Measurements from ENCODE around the gene AP5S1. TPM values are rescaled to one million over a fixed set of nuclear protein-coding genes. Genes with fewer than 3 reads are reported as not detected.
A peak's percentile ranks its signal among the peaks of the same experiment; 100 is the strongest.

Gene AP5S1
- polyA plus RNA-seq, 1 donor (not counting 4 experiments of a cell fraction or from before 2014, with no cell fraction given), result 5.2 TPM

- H4K20me1 ChIP-seq (ENCODE audit: control insufficient read depth, extremely low read depth, insufficient read depth, low read length), result no peaks in the 10 kb centered on the region
- DNase-seq (ENCODE audit: low read depth, low spot score) (no peak), FAIRE-seq (no peak)
- dilution Hi-C loops (cut with MboI; ENCODE audit: extremely low pct_ligation_motif_present, low sequenced_read_pairs), result no loop called here
- peak within 1 kb of the TSS; percentile 71 for H2AFZ ChIP-seq (ENCODE audit: control insufficient read depth, low read length)
- H3K27me3 ChIP-seq (ENCODE audit: control insufficient read depth, extremely low read depth, insufficient read depth, low read length), result no peaks in the 10 kb centered on the region
- H3K4me1 ChIP-seq (ENCODE audit: control insufficient read depth, extremely low read depth, insufficient read depth, low read length), result peaks cover 18% of the 10 kb centered on the region
- H3K79me2 ChIP-seq (ENCODE audit: control insufficient read depth, insufficient read depth, low read length), result peaks cover 31% of the 10 kb centered on the region
- peaks cover 0 to 3% of the 10 kb centered on the region in 2 experiments for H3K36me3 ChIP-seq (ENCODE audit: control insufficient read depth in 2 of 2, extremely low read depth in 1 of 2, insufficient read depth in 2 of 2, low read length in 2 of 2)
- TF ChIP-seq CTCF (optimal IDR thresholded peaks at IDR 0.05 in 1 of 3, IDR thresholded peaks at IDR 0.05 in 1 of 3, conservative IDR thresholded peaks at IDR 0.05 in 1 of 3; ENCODE audit: extremely low read depth in 1 of 3, insufficient read depth in 2 of 3, low read length in 3 of 3), result peak in 1 of 3 experiments; percentile 10
- TF ChIP-seq EZH2 (IDR thresholded peaks at IDR 0.05; ENCODE audit: low read length), result no peak
- H3K9me1 ChIP-seq (ENCODE audit: control insufficient read depth, extremely low read depth, insufficient read depth, low read length), result no peaks in the 10 kb centered on the region
- peak within 1 kb of the TSS; percentile 80 for H3K9ac ChIP-seq (ENCODE audit: control insufficient read depth, extremely low read depth, insufficient read depth, low read length)
- peak within 1 kb of the TSS; percentile 89 for H3K4me2 ChIP-seq (ENCODE audit: control insufficient read depth, extremely low read depth, insufficient read depth, low read depth, low read length)
- no peaks in the 10 kb centered on the region for H3K9me3 ChIP-seq (ENCODE audit: control insufficient read depth, low read depth, low read length)
- peak within 1 kb of the TSS; percentile 68 to 98 (median 73) for H3K4me3 ChIP-seq (ENCODE audit: control insufficient read depth in 2 of 3, extremely low read depth in 1 of 3, insufficient read depth in 2 of 3, low read depth in 1 of 3, low read length in 3 of 3)
- peak within 1 kb of the TSS; percentile 73 for H3K27ac ChIP-seq (ENCODE audit: control insufficient read depth, insufficient read depth, low read length)
Observed at GRCh38 chr20:3846740-3847428, 26.5 kb downstream of the AP5S1 start, which contains the start of gene MAVS. TSS of gene MAVS (plus strand) at chr20:3846834. CDS start at chr20:3854625, 7,791 bp downstream.

DNA sequence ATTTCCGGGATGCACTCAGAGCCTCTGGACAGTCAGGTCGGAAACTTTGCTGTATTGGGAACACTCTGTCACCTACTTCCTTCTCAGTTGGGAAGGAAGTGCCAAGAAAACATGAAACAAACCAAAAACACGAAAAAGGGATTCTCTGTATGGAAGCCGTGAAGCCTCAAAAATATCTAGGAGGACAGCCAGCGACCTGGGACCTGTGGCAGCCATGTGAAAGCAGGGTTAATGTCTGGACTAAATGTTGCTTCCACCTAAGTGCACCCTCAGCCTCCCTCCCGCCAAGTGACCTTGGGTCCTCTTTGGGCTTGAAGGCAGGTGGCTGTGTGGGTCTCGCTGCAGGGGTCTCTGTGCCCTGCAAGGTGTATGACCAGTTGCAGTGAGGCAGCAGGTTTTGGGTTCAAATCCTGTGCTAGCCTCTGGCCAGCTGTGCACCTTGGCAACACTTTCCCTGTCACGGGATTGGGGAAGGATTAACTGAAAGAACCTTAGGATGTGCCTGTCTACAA, 27.1 kb downstream of the AP5S1 start:
- Histone ChIP-seq H3K79me2 (ENCODE audit: control insufficient read depth, insufficient read depth, low read length) (peaks cover 34% of the 10 kb centered on the region), H3K27me3 (ENCODE audit: control insufficient read depth, extremely low read depth, insufficient read depth, low read length) (no peaks in the 10 kb centered on the region), H3K4me3 (ENCODE audit: control insufficient read depth in 2 of 3, extremely low read depth in 1 of 3, insufficient read depth in 2 of 3, low read depth in 1 of 3, low read length in 3 of 3) (peak overlapping the region; percentile 68 to 98 (median 73)), H3K36me3 (ENCODE audit: control insufficient read depth in 2 of 2, extremely low read depth in 1 of 2, insufficient read depth in 2 of 2, low read length in 2 of 2) (peaks cover 0 to 3% of the 10 kb centered on the region in 2 experiments), H3K4me2 (ENCODE audit: control insufficient read depth, extremely low read depth, insufficient read depth, low read depth, low read length) (peak overlapping the region; percentile 89), H4K20me1 (ENCODE audit: control insufficient read depth, extremely low read depth, insufficient read depth, low read length) (no peaks in the 10 kb centered on the region), H3K9me3 (ENCODE audit: control insufficient read depth, low read depth, low read length) (no peaks in the 10 kb centered on the region), H2AFZ (ENCODE audit: control insufficient read depth, low read length) (peak overlapping the region; percentile 71), H3K27ac (ENCODE audit: control insufficient read depth, insufficient read depth, low read length) (peak overlapping the region; percentile 73), H3K9ac (ENCODE audit: control insufficient read depth, extremely low read depth, insufficient read depth, low read length) (peak overlapping the region; percentile 80), H3K4me1 (ENCODE audit: control insufficient read depth, extremely low read depth, insufficient read depth, low read length) (peaks cover 18% of the 10 kb centered on the region), H3K9me1 (ENCODE audit: control insufficient read depth, extremely low read depth, insufficient read depth, low read length) (no peaks in the 10 kb centered on the region)
- dilution Hi-C loops (cut with MboI; ENCODE audit: extremely low pct_ligation_motif_present, low sequenced_read_pairs), result no loop called here
- FAIRE-seq (no peak), DNase-seq (ENCODE audit: low read depth, low spot score) (no peak)
- TF ChIP-seq EZH2 (IDR thresholded peaks at IDR 0.05; ENCODE audit: low read length) (no peak), CTCF (optimal IDR thresholded peaks at IDR 0.05 in 1 of 3, IDR thresholded peaks at IDR 0.05 in 1 of 3, conservative IDR thresholded peaks at IDR 0.05 in 1 of 3; ENCODE audit: extremely low read depth in 1 of 3, insufficient read depth in 2 of 3, low read length in 3 of 3) (no peak)
